Superior temporal gyrus (tissue), 1 donor: Measurements from ENCODE around the gene SLC9A5.

ENCODE experiments used
- DNase-seq: peaks from one replicate; pipeline ENCODE4 v3.0.0-alpha.2; 2016; ENCODE audit errors: extremely low spot score

Gene SLC9A5

GRCh38 chr16:67213197-67214019 lies 35.4 kb upstream of the SLC9A5 start:
- DNase-seq: no peak

GRCh38 chr16:67215706-67216105 lies 33.1 kb upstream of the SLC9A5 start:
- no peak for DNase-seq

GRCh38 chr16:67216612-67217490 lies 31.9 kb upstream of the SLC9A5 start:
- no peak for DNase-seq

GRCh38 chr16:67223992-67224391 lies 24.8 kb upstream of the SLC9A5 start:
- no peak for DNase-seq

DNA sequence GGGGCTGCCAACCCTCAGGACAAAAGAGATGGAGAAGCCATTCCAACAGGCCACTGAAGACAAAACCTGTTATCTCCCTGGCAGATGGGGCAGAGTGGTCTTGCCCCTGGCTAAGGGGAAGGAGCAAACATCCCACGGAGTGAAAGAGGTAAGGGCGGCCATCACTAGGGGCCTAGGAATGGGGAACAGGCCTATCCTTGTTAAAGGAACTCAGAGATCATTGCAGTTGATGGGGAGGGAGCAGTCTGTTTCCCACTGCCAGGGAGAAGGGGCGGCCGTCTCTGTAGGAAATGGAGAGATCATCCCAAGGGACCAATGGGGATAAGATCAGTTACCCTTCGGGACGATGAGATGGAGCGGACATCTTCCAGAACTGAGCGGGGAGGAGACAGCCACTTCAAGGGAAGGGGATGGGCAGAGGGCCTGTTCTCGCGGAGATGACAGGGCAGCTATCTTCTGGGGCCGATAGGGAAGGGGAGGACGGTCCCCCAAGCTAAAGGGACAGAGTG lies 22.4 kb upstream of the SLC9A5 start:
- no peak for DNase-seq

DNA sequence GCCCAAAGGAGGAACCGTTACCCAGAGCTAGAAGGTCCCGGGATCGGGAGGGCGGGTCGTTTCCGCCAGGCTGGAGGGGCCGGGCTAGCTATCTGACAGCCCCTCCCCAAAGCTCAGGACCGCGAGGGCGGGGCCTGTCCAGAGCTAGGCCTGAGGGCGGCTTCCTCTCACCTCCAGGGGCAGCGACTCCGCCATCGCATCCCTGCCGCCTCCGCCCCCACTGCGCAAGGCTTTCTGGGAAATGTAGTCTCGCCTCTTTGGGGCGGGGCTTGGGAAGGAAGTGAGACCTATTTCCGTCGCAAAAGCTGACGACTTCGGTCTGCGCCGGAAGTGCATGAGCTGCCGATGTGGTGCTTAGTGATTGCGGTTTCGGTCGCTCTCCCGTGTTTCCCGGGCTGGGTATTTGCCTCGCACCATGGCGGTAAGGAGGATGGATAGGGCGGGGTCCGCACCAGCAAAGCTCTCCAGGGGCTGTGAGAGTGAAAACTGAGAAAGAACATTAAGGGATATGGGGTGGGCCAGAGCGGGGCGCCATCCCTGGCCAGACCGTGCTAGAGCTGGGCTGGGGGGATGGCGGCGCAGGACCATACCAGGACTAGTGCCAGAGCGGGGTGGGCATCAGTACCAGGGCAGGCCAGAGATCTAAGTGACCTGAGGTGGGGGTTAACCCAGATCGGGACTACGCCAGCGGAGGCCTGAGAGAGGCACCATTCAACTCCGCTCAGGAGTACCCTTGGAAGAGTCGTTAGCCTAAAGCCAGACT lies 21.8 kb upstream of the SLC9A5 start, which contains the start of gene TMEM208:
Gene TMEM208, plus strand, starts transcription at position 327 of the 763 bp plus-strand sequence. Its CDS starts 89 bp downstream, at position 416.
- DNase-seq: peak; percentile 99

DNA sequence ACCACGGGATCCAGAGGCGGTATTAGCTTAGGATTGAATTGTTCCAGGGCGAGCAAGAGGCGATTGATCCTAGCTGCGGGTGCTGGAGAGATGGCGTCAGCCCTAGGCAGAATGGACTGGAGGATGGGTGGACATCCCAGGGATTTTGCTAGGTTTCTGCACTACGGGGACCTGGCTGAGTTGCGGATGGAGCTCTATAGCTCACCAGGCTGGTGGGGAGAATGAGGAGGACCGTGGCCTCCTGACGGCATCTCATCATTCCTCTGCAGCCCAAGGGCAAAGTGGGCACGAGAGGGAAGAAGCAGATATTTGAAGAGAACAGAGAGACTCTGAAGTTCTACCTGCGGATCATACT lies 21.2 kb upstream of the SLC9A5 start:
- no peak for DNase-seq

GRCh38 chr16:67228034-67228785 lies 20.6 kb upstream of the SLC9A5 start:
- no peak for DNase-seq

DNA sequence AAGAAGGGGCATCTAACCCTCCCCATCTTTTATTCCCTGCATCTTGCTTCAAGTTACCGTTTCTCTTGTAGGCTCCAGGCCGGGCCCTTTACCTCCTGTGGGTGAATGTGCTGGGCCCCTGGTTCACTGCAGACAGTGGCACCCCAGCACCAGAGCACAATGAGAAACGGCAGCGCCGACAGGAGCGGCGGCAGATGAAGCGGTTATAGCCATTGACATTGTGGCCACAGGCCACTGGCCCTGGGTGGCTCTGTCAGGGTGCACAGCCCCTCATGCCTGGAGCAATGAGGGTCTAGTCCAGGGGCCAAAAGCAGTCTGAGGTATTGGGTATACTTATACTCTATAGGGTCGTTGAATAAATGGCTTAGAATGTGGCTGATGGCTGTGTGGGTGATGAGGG lies 19.9 kb upstream of the SLC9A5 start:
- DNase-seq: no peak

GRCh38 chr16:67229906-67230808 lies 18.6 kb upstream of the SLC9A5 start:
- no peak for DNase-seq

DNA sequence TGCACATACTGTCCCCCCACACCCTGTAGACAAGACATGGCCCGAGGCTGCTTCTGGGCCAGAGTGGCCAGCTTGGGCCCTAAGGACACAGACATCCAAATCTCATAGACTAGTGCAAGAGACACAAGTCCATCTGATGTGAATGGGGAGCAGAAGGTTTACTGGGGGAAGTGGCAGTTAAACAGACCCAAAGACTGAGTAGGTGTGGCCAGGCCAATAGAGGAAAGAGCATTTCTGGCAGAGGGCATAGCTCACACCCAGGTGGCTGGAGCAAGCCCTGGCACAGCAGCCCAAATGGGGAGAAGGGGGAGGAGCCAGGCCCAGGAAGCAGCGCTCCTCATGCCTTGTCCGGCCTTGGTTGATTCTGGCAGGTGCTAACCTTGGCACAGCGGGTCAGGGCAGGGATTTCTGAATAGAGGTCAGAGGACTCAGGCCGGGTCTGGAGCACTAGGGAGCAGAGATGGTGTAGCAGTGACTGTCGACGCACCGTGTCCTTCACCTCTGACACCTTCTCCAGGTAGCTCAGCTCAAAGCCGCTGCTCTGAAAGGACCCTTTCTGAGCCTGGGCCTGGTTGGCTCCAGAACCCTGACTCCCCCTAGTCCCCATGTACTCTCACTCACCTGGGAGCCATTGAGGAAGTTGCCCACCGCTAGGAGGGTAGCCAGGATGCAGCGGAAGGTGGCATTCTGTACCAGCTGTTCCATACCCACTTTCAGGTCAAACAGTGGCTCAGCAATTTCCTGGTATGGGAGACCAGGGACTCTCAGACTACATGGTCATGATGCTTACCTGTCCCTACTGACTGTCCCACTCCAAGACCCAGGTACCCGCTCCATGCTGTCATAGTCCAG lies 17.7 kb upstream of the SLC9A5 start:
- no peak for DNase-seq

DNA sequence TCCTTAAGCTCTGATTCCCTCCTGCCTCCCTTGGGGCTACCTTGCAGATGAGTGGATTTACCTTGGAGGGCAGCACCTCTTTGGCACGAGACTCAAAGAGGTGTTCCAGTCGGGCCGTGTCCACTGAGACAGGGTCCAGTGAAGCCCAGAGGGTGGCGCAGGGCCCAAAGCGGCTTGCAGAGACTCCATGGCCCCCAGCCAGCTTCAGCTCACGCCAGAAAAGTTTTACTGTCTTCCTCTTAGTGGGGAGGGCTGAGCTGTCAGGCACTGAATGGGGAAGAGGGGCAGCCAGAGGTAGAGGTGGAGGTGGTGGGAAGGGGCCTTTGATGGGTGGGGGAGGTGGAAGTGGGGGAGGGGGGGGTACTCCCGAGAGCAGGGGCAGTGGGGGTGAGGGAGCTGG lies 15.2 kb upstream of the SLC9A5 start:
- no peak for DNase-seq

GRCh38 chr16:67234180-67234597 lies 14.6 kb upstream of the SLC9A5 start:
- no peak for DNase-seq

GRCh38 chr16:67235816-67236562 lies 12.8 kb upstream of the SLC9A5 start:
- no peak for DNase-seq

DNA sequence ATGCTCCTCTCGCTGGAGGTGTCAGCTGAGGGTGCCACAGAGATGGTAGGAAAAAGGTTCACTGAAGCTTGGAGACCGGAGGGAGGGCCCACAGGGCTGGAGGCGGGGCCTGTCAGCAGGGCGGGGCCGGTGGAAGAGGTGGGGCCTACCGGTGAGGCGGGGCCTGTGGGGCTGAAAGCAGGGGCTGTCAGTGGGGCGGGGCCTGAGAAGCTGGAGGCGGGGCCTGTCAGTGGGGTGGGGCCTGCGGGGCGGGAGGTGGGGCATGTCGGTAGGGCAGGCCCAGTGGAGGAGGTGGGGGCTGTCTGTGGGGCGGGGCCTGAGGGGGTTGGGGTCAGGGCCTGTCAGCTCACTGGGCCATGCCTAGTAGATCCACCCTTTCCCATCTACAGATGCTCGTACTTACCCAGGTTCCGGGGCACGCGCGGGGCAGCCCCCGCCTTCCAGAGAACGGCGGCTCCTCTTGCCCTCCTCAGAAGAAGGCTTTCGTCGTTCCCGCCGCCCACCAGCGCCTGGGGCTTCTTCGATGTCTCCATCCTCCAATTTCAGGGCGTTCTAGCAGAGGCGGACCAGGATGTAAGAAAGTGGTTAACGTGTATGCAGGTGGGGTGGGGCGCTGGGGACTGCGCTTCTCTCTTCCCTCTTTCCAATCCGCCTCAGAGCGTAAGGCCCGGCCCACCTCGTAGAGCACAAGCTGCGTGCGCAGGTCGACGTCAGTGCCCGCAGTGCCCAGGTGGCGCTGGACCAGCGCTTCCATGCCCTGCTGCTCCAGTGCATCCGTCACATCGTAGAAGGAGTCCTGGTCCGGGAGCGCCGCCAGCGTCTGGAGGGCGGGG lies 12.0 kb upstream of the SLC9A5 start:
- DNase-seq: no peak

- no peak for DNase-seq
Observed at GRCh38 chr16:67237396-67238277, 11.1 kb upstream of the SLC9A5 start.

DNA sequence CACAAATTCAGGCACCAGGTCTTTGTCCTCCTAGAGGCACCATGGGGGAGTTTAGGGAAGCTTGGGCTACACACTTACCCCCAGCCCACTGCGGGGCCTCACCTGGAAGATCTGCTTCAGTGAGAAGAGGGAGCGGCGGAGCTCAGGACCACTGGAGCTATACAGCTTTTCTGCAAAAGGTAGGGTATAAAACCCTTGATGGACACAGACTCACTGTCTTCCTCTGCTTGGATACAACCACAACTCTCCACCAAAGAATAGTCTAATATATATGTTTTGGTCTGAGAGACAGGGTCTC lies 10.6 kb upstream of the SLC9A5 start:
- DNase-seq: no peak
